ENCODE results near the gene NOVA2. TPM values are rescaled to one million over a fixed set of nuclear protein-coding genes. Genes with fewer than 3 reads are reported as not detected.

The NOVA2 gene
- total and polyA plus RNA-seq, 2 donors (not counting 1 experiment from before 2014, with no cell fraction given) = not detected

DNA sequence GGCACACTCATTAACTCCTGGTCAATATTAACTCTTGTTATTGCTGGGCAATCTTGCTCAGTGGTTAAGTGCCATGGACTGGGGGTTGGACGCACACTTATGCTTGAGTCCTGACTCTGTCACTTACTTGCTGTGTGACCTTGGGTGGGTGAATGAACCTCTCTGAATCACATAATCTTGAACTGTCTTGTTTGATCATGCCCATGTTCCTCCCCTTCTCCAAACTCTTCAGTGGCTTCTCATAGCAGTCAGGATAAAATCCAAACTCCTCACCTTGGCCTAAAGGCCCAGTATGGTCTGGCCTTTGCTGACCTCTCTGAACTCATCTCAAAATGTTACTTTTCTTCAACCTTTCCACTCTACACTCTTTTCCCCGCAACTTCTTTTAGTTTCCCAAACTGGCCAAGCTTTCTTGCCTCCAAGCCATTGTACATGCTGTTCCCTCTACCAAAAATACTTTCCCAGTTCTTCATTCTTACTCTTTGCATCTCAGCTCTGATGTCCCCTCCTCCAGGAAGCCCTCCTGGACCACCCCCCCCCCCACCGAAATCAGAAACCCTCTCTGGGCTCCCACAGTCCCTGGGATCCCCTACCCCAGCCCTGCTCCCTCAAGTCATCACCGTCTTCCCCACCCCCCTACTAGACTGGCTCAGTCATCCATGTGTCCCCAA, 73.6 kb downstream of the NOVA2 start:
- Histone ChIP-seq H3K79me2 (ENCODE audit: control insufficient read depth, insufficient read depth, low read length) (peaks cover 20% of the 10 kb centered on the region), H3K9me3 (ENCODE audit: control extremely low read depth in 1 of 3, control insufficient read depth in 2 of 3, insufficient read depth in 1 of 3, low read length in 2 of 3) (no peaks in the 10 kb centered on the region), H3K4me1 (ENCODE audit: control insufficient read depth in 2 of 2, insufficient read depth in 2 of 2, low read length in 2 of 2) (peaks cover 23 to 33% of the 10 kb centered on the region in 2 donors), H3K4me2 (replicated peaks; ENCODE audit: low read depth, low read length, poor library complexity, severe bottlenecking) (no peak overlapping the region), H3K36me3 (replicated peaks in 1 of 2; ENCODE audit: control extremely low read depth in 1 of 2, control insufficient read depth in 1 of 2, extremely low read depth in 1 of 2, insufficient read depth in 2 of 2, low read length in 1 of 2) (peaks cover 3 to 9% of the 10 kb centered on the region in 2 experiments), H3K27ac (ENCODE audit: low read length in 2 of 2) (no peak overlapping the region), H3K9ac (ENCODE audit: low read length) (no peak overlapping the region), H2AFZ (ENCODE audit: insufficient read depth, low read depth, low read length, poor library complexity, severe bottlenecking) (no peak overlapping the region), H3K4me3 (ENCODE audit: control extremely low read depth in 1 of 5, extremely low read depth in 1 of 5, insufficient read depth in 1 of 5, low read depth in 2 of 5, low read length in 4 of 5) (no peak overlapping the region), H3K27me3 (replicated peaks in 1 of 4; ENCODE audit: control extremely low read depth in 1 of 4, control insufficient read depth in 3 of 4, insufficient read depth in 4 of 4, low read length in 3 of 4) (no peaks in the 10 kb centered on the region), H4K20me1 (ENCODE audit: control insufficient read depth, insufficient read depth, low read length, poor library complexity, severe bottlenecking) (no peaks in the 10 kb centered on the region)
- CTCF ChIA-PET = no interaction called here
- no peak for ATAC-seq (ENCODE audit: low read depth)
- no peak overlapping the region for H3K27ac Mint-ChIP-seq
- WGBS (ENCODE audit: insufficient coverage) = 93% methylated on average over 2 of the region's 4 CpGs
- no peaks in the 10 kb centered on the region for H3K27me3 Mint-ChIP-seq
- peaks cover 38% of the 10 kb centered on the region for H3K4me1 Mint-ChIP-seq
- TF ChIP-seq EZH2 (IDR thresholded peaks at IDR 0.05; ENCODE audit: borderline replicate concordance, insufficient read depth, low read depth, low read length, poor library complexity, severe bottlenecking) = no peak
- TF ChIP-seq, protein P1, sequence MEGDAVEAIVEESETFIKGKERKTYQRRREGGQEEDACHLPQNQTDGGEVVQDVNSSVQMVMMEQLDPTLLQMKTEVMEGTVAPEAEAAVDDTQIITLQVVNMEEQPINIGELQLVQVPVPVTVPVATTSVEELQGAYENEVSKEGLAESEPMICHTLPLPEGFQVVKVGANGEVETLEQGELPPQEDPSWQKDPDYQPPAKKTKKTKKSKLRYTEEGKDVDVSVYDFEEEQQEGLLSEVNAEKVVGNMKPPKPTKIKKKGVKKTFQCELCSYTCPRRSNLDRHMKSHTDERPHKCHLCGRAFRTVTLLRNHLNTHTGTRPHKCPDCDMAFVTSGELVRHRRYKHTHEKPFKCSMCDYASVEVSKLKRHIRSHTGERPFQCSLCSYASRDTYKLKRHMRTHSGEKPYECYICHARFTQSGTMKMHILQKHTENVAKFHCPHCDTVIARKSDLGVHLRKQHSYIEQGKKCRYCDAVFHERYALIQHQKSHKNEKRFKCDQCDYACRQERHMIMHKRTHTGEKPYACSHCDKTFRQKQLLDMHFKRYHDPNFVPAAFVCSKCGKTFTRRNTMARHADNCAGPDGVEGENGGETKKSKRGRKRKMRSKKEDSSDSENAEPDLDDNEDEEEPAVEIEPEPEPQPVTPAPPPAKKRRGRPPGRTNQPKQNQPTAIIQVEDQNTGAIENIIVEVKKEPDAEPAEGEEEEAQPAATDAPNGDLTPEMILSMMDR (IDR thresholded peaks at IDR 0.05) = no peak
- peak overlapping the region; percentile 33 for H3K4me3 Mint-ChIP-seq
- DNase-seq = no peak
- POLR2A ChIA-PET = no interaction called here
- no peaks in the 10 kb centered on the region for H3K9me3 Mint-ChIP-seq (ENCODE audit: insufficient read depth)
- intact Hi-C loops (cut with micrococcal nuclease) = no loop called here

DNA sequence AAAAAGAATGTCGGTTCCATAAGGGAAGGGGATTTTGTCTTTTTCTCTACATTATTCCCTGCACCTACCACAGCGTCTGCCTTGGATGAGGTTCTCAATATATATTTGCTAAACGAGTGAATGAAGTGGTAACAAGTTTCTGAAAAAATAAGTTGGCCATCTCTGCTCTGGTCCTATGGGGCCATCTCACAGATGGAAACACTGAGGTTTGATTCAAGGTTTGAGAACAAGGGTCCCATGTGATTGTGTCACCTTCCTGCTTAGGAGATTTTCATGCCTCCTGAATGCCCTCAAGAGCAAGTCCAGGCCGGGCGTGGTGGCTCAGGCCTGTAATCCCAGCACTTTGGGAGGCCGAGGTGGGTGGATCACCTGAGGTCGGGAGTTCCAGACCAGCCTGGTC, 74.4 kb downstream of the NOVA2 start:
- no peak overlapping the region for H3K27ac ChIP-seq (ENCODE audit: low read length in 2 of 2)
- 97% methylated on average over 4 of the region's 7 CpGs for WGBS (ENCODE audit: insufficient coverage)
- Mint-ChIP-seq H3K9me3 (ENCODE audit: insufficient read depth) (no peaks in the 10 kb centered on the region), H3K4me3 (no peak overlapping the region), H3K27ac (no peak overlapping the region), H3K27me3 (no peaks in the 10 kb centered on the region), H3K4me1 (peaks cover 38% of the 10 kb centered on the region)
- H3K9me3 ChIP-seq (ENCODE audit: control extremely low read depth in 1 of 3, control insufficient read depth in 2 of 3, insufficient read depth in 1 of 3, low read length in 2 of 3) = no peaks in the 10 kb centered on the region
- ATAC-seq (ENCODE audit: low read depth) = no peak
- DNase-seq = no peak
- intact Hi-C loops (cut with micrococcal nuclease) = no loop called here
- peaks cover 20% of the 10 kb centered on the region for H3K79me2 ChIP-seq (ENCODE audit: control insufficient read depth, insufficient read depth, low read length)
- H3K36me3 ChIP-seq (replicated peaks in 1 of 2; ENCODE audit: control extremely low read depth in 1 of 2, control insufficient read depth in 1 of 2, extremely low read depth in 1 of 2, insufficient read depth in 2 of 2, low read length in 1 of 2) = peaks cover 3 to 9% of the 10 kb centered on the region in 2 experiments
- peaks cover 23 to 33% of the 10 kb centered on the region in 2 donors for H3K4me1 ChIP-seq (ENCODE audit: control insufficient read depth in 2 of 2, insufficient read depth in 2 of 2, low read length in 2 of 2)
- POLR2A ChIA-PET = no interaction called here
- no peaks in the 10 kb centered on the region for H4K20me1 ChIP-seq (ENCODE audit: control insufficient read depth, insufficient read depth, low read length, poor library complexity, severe bottlenecking)
- no peak overlapping the region for H3K4me3 ChIP-seq (ENCODE audit: control extremely low read depth in 1 of 5, extremely low read depth in 1 of 5, insufficient read depth in 1 of 5, low read depth in 2 of 5, low read length in 4 of 5)
- TF ChIP-seq, protein P1 (IDR thresholded peaks at IDR 0.05) = no peak
- no peak for TF ChIP-seq EZH2 (IDR thresholded peaks at IDR 0.05; ENCODE audit: borderline replicate concordance, insufficient read depth, low read depth, low read length, poor library complexity, severe bottlenecking)
- H3K9ac ChIP-seq (ENCODE audit: low read length) = no peak overlapping the region
- H2AFZ ChIP-seq (ENCODE audit: insufficient read depth, low read depth, low read length, poor library complexity, severe bottlenecking) = no peak overlapping the region
- H3K4me2 ChIP-seq (replicated peaks; ENCODE audit: low read depth, low read length, poor library complexity, severe bottlenecking) = no peak overlapping the region
- no peaks in the 10 kb centered on the region for H3K27me3 ChIP-seq (replicated peaks in 1 of 4; ENCODE audit: control extremely low read depth in 1 of 4, control insufficient read depth in 3 of 4, insufficient read depth in 4 of 4, low read length in 3 of 4)
- CTCF ChIA-PET = no interaction called here

All from B cell (primary cell).